H1 (cell line): Measurements from ENCODE around the gene BTRC. TPM values are rescaled to one million over a fixed set of nuclear protein-coding genes. Genes with fewer than 3 reads are reported as not detected.

Source experiments
- CTCF ChIA-PET: fragments of 300-600 bp; sonication (Branson Sonifier 250); formaldehyde crosslinking; loops from one replicate; lab custom pipeline; 2021; ENCODE audit not compliant: partially characterized antibody; lab: Charles Lee
- POLR2A ChIA-PET: fragments of 300-600 bp; sonication (Branson Sonifier 250); formaldehyde crosslinking; loops from one replicate; lab custom pipeline; 2021; ENCODE audit warnings: inconsistent platforms; ENCODE audit not compliant: partially characterized antibody; lab: Charles Lee
- DNase-seq, 2 experiments: peaks; one replicate each; pipeline versions ENCODE4 v3.0.0 to v3.0.0-alpha.2; 2010 to 2022; ENCODE audit warnings: low spot score in 2 of 2, low read depth in 1 of 2, mixed read lengths in 1 of 2
- FAIRE-seq: peaks from 2 replicates; lab custom pipeline; 2011; peaks lifted over from hg19 to GRCh38; lab: Jason Lieb, UNC
- H2AFZ ChIP-seq: 2 replicates; pipeline ENCODE4 v1.8.1; 2012; ENCODE audit warnings: low read length, inconsistent platforms
- H2AK5ac ChIP-seq: 2 replicates; pipeline ENCODE4 v1.6.1; 2013; ENCODE audit warnings: low read depth, low read length
- H2BK120ac ChIP-seq: replicated peaks from 2 replicates; pipeline ENCODE3; 2013; ENCODE audit warnings: low read depth, low read length, inconsistent platforms
- H2BK12ac ChIP-seq: 2 replicates; pipeline ENCODE4 v1.6.1; 2013; ENCODE audit warnings: low read depth, low read length
- H2BK15ac ChIP-seq: 2 replicates; pipeline ENCODE4 v1.6.1; 2013; ENCODE audit warnings: low read length
- H2BK20ac ChIP-seq: 2 replicates; pipeline ENCODE4 v1.6.1; 2013; ENCODE audit warnings: low read length
- H2BK5ac ChIP-seq: 2 replicates; pipeline ENCODE4 v1.6.1; 2013; ENCODE audit warnings: low read depth, low read length
- H3K14ac ChIP-seq: 2 replicates; pipeline ENCODE4 v1.6.1; 2013; ENCODE audit warnings: inconsistent platforms; ENCODE audit not compliant: insufficient read length
- H3K18ac ChIP-seq: 2 replicates; pipeline ENCODE4 v1.6.1; 2013; ENCODE audit warnings: low read length; ENCODE audit errors: extremely low read depth
- H3K23ac ChIP-seq: 2 replicates; pipeline ENCODE4 v1.6.1; 2013; ENCODE audit warnings: inconsistent platforms; ENCODE audit not compliant: insufficient read length
- H3K23me2 ChIP-seq: 2 replicates; pipeline ENCODE4 v1.6.1; 2013; ENCODE audit warnings: low read depth, low read length
- H3K27ac ChIP-seq: 2 replicates; pipeline ENCODE4 v1.6.1; 2011; ENCODE audit warnings: low read depth, low read length, inconsistent platforms
- H3K27me3 ChIP-seq, 4 experiments: replicated peaks in 1 of 4; 1 replicate in 1 of 4; 2 replicates in 3 of 4; pipeline versions ENCODE4 v1.6.1 to v1.8.1; 2011 to 2013; ENCODE audit warnings: low read length in 3 of 4, mild to moderate bottlenecking in 3 of 4, inconsistent platforms in 2 of 4, mixed read lengths in 2 of 4, moderate library complexity in 1 of 4; ENCODE audit not compliant: control insufficient read depth in 3 of 4, insufficient read depth in 3 of 4; ENCODE audit errors: extremely low read depth in 1 of 4
- H3K36me3 ChIP-seq, 4 experiments: 2 replicates each; pipeline versions ENCODE4 v1.6.1 to v1.8.1; 2011 to 2013; ENCODE audit warnings: mild to moderate bottlenecking in 4 of 4, low read length in 3 of 4, moderate library complexity in 2 of 4, control low read depth in 1 of 4, inconsistent platforms in 1 of 4; ENCODE audit not compliant: insufficient read depth in 4 of 4, control insufficient read depth in 2 of 4
- H3K4ac ChIP-seq: replicated peaks from 2 replicates; pipeline ENCODE3; 2013; ENCODE audit warnings: low read length, low read depth, mixed read lengths, inconsistent platforms; ENCODE audit not compliant: insufficient read length
- H3K4me1 ChIP-seq, 4 experiments: replicated peaks in 1 of 4; 1 replicate in 1 of 4; 2 replicates in 3 of 4; pipeline versions ENCODE4 v1.6.1 to v1.8.1; 2011 to 2013; ENCODE audit warnings: low read length in 3 of 4, inconsistent platforms in 2 of 4, mixed read lengths in 1 of 4; ENCODE audit not compliant: insufficient read depth in 4 of 4, control insufficient read depth in 3 of 4
- H3K4me2 ChIP-seq, 2 experiments: 2 replicates each; pipeline versions ENCODE4 v1.6.1 to v1.8.1; 2011 to 2013; ENCODE audit warnings: low read depth in 2 of 2, low read length in 2 of 2, control low read depth in 1 of 2, inconsistent platforms in 1 of 2, mild to moderate bottlenecking in 1 of 2; ENCODE audit not compliant: insufficient read depth in 1 of 2
- H3K4me3 ChIP-seq, 4 experiments: fragments of 200-600, 300-600 bp in 1 of 4; sonication (generic), shearing (Covaris generic), sonication (Bioruptor Twin) in 1 of 4; 2 replicates each; pipeline versions ENCODE4 v1.5.1 to v1.8.1; 2011 to 2016; ENCODE audit warnings: low read length in 4 of 4, low read depth in 3 of 4, control low read depth in 2 of 4, inconsistent platforms in 2 of 4, mild to moderate bottlenecking in 2 of 4, mixed read lengths in 1 of 4, moderate library complexity in 1 of 4; ENCODE audit not compliant: insufficient read depth in 2 of 4; ENCODE audit errors: extremely low read depth in 1 of 4
- H3K56ac ChIP-seq: replicated peaks from 2 replicates; pipeline ENCODE3; 2013; ENCODE audit warnings: low read depth, mild to moderate bottlenecking, mixed read lengths, low read length, inconsistent platforms; ENCODE audit not compliant: insufficient read length
- H3K79me1 ChIP-seq: 2 replicates; pipeline ENCODE4 v1.6.1; 2013; ENCODE audit warnings: low read depth, low read length, control low read depth
- H3K79me2 ChIP-seq, 2 experiments: 2 replicates each; pipeline versions ENCODE4 v1.6.1 to v1.8.1; 2012 to 2013; ENCODE audit warnings: low read length in 2 of 2, mild to moderate bottlenecking in 2 of 2, inconsistent platforms in 1 of 2; ENCODE audit not compliant: insufficient read depth in 2 of 2, control insufficient read depth in 1 of 2
- H3K9ac ChIP-seq, 4 experiments: replicated peaks in 1 of 4; 1 replicate in 1 of 4; 2 replicates in 3 of 4; pipeline versions ENCODE4 v1.6.1 to v1.8.1; 2011 to 2013; ENCODE audit warnings: low read depth in 3 of 4, low read length in 3 of 4, control low read depth in 2 of 4, mild to moderate bottlenecking in 2 of 4, moderate library complexity in 2 of 4, inconsistent platforms in 1 of 4; ENCODE audit errors: extremely low read depth in 1 of 4
- H3K9me3 ChIP-seq, 2 experiments: 2 replicates each; pipeline versions ENCODE4 v1.6.1 to v1.8.1; 2012 to 2013; ENCODE audit warnings: mild to moderate bottlenecking in 2 of 2, moderate library complexity in 2 of 2, control low read depth in 1 of 2, inconsistent platforms in 1 of 2, low read depth in 1 of 2, low read length in 1 of 2, mixed read lengths in 1 of 2; ENCODE audit not compliant: insufficient read depth in 2 of 2
- H4K20me1 ChIP-seq, 2 experiments: replicated peaks in 1 of 2; 2 replicates each; pipeline versions ENCODE3 to v1.8.1; 2011 to 2013; ENCODE audit warnings: inconsistent platforms in 2 of 2, low read length in 2 of 2, mild to moderate bottlenecking in 1 of 2; ENCODE audit not compliant: insufficient read depth in 2 of 2, control insufficient read depth in 1 of 2
- H4K5ac ChIP-seq: 2 replicates; pipeline ENCODE4 v1.6.1; 2013; ENCODE audit warnings: low read length, low read depth, mixed read lengths, inconsistent platforms; ENCODE audit not compliant: insufficient read length
- H4K8ac ChIP-seq: 2 replicates; pipeline ENCODE4 v1.8.0; 2013; ENCODE audit warnings: mild to moderate bottlenecking, moderate library complexity, low read length, inconsistent platforms; ENCODE audit not compliant: insufficient read depth; ENCODE audit errors: extremely low read depth
- H4K91ac ChIP-seq: replicated peaks from 2 replicates; pipeline ENCODE3; 2013; ENCODE audit warnings: low read length, mixed read lengths, inconsistent platforms; ENCODE audit not compliant: insufficient read length
- FOSL1 ChIP-seq: IDR thresholded peaks from 2 replicates; pipeline ENCODE4 v1.6.1; 2011; ENCODE audit warnings: mild to moderate bottlenecking, low read depth, low read length, moderate library complexity; ENCODE audit not compliant: insufficient read depth
- POLR2A ChIP-seq, 2 experiments: IDR thresholded peaks; 1 replicate in 1 of 2; 2 replicates in 1 of 2; pipeline ENCODE4 v1.6.1; 2011; ENCODE audit warnings: low read depth in 2 of 2, low read length in 2 of 2, mild to moderate bottlenecking in 2 of 2; ENCODE audit errors: control extremely low read depth in 1 of 2
- TAF1 ChIP-seq: IDR thresholded peaks from 2 replicates; pipeline ENCODE4 v1.6.1; 2011; ENCODE audit warnings: mild to moderate bottlenecking, low read depth, low read length
- WGBS, 2 experiments: shearing (Covaris generic) in 1 of 2; methylation state at CpG; one replicate each; pipeline versions ENCODE4 v1.1.6 to v1.1.7; 2013 to 2015; ENCODE audit warnings: low lambda C conversion rate in 2 of 2, mixed read lengths in 2 of 2, inconsistent platforms in 1 of 2, low coverage in 1 of 2, missing lambda C conversion rate in 1 of 2; ENCODE audit not compliant: insufficient replicate concordance in 2 of 2, insufficient coverage in 1 of 2, insufficient read length in 1 of 2; ENCODE audit errors: extremely low coverage in 1 of 2, missing lambda C conversion rate in 1 of 2; 5-methylcytosine and 5-hydroxymethylcytosine counted together
- polyA plus RNA-seq, 7 experiments: library from polyadenylated mRNA; depleted of rRNA in 3 of 7; stranded (reverse) in 5 of 7; unstranded in 2 of 7; fragments of >200 nt in 5 of 7; fragments of 200-250 nt in 2 of 7; gene quantifications; 1 replicate in 5 of 7; 2 replicates in 1 of 7; 4 replicates in 1 of 7; pipeline versions ENCODE4 v1.2.1 to v1.2.3, GENCODE V29; 2011 to 2013; ENCODE audit warnings: missing spikeins in 2 of 7, mixed read lengths in 2 of 7
- total RNA-seq: library from RNA; stranded (reverse); fragmentation: NEBNext Ultra II Directional; extraction: Animal tissue kit (Norgen Biotek cat#: 25700); gene quantifications from 2 replicates; pipeline ENCODE4 v1.2.1, GENCODE V29; 2021
- TF ChIP-seq, protein P1 (sequence below): IDR thresholded peaks from 2 replicates; pipeline ENCODE4 v1.6.1; 2011; ENCODE audit warnings: low read depth, mild to moderate bottlenecking, low read length; ENCODE audit not compliant: insufficient read depth

Gene BTRC
- total and polyA plus RNA-seq, 2 of the 8 experiments (the other 6 are each of a cell fraction or from before 2014, with no cell fraction given) = 9.9 to 24.7 TPM

DNA sequence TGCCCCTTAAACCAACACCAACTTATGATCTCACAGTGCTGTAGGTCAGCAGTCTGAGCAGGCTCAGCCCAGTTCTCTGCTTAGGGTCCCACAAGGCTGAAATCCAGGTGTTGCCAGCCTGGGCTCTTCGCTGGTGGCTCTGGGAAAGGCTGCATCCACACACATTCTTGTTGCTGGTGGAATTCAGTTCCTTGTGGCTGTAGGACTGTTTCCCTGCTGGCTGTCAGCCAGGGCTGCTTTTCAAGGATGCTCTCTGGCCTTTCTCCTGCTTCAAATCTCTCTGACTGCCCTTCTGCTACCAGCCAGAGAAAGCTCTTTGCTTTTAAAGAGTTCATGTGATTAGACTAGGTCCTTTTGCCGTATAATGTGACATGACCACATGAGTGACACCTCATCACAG is 218.8 kb downstream of the BTRC start:
- no peaks in the 10 kb centered on the region for H3K79me1 ChIP-seq
- DNase-seq (no peak), FAIRE-seq (no peak)
- no peak overlapping the region for H2AK5ac ChIP-seq
- peaks cover 6 to 53% (median 38%) of the 10 kb centered on the region in 4 experiments for H3K27me3 ChIP-seq
- ChIA-PET POLR2A (interaction anchor here (1.1 to 3.6 kb wide), 4 partner anchors 10 to 285 kb away, joined by 3 to 12 read pairs (median 8); no protein-coding TSS in a partner anchor), CTCF (interaction anchor here (0.5 to 5.9 kb wide), 5 partner anchors 15 to 359 kb away, joined by 3 to 65 read pairs (median 3); no protein-coding TSS in a partner anchor)
- H4K5ac ChIP-seq = no peak overlapping the region
- H4K91ac ChIP-seq = no peak overlapping the region
- H3K4me1 ChIP-seq = peaks cover 0 to 15% (median 7%) of the 10 kb centered on the region in 4 experiments; a peak in 5 of 7 replicates
- H2BK20ac ChIP-seq = no peak overlapping the region
- peaks cover 14% of the 10 kb centered on the region for H3K23me2 ChIP-seq
- H2BK5ac ChIP-seq = no peak overlapping the region
- TF ChIP-seq POLR2A (IDR thresholded peaks at IDR 0.05; ENCODE audit: control extremely low read depth in 1 of 2, low read depth in 2 of 2, low read length in 2 of 2) (peak in 1 of 2 experiments; percentile 31; a peak in 1 of 3 replicates), FOSL1 (no peak), TAF1 (no peak)
- TF ChIP-seq, protein P1, sequence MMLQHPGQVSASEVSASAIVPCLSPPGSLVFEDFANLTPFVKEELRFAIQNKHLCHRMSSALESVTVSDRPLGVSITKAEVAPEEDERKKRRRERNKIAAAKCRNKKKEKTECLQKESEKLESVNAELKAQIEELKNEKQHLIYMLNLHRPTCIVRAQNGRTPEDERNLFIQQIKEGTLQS = no peak
- no peak overlapping the region for H2BK12ac ChIP-seq
- H3K9ac ChIP-seq = no peak overlapping the region
- no peak overlapping the region for H3K23ac ChIP-seq
- H4K8ac ChIP-seq = no peak overlapping the region
- no peaks in the 10 kb centered on the region for H3K79me2 ChIP-seq
- H3K4me3 ChIP-seq = no peak overlapping the region
- H3K56ac ChIP-seq = no peak overlapping the region
- H3K9me3 ChIP-seq = peaks cover 6 to 9% of the 10 kb centered on the region in 2 experiments; a peak in 2 of 4 replicates
- H3K14ac ChIP-seq = no peak overlapping the region
- H3K36me3 ChIP-seq = no peaks in the 10 kb centered on the region
- no peak overlapping the region for H3K4me2 ChIP-seq
- H4K20me1 ChIP-seq = peaks cover 0 to 2% of the 10 kb centered on the region in 2 experiments
- no peak overlapping the region for H3K27ac ChIP-seq
- no peak overlapping the region for H2AFZ ChIP-seq
- 85% methylated on average over 2 of the region's 2 CpGs; no CpG with 5 or more reads in 1 of the 2 experiments for WGBS, 2 experiments
- no peak overlapping the region for H3K4ac ChIP-seq
- H2BK120ac ChIP-seq = no peak overlapping the region
- no peak overlapping the region for H3K18ac ChIP-seq
- H2BK15ac ChIP-seq = no peak overlapping the region
